ENCODE results near the gene DGAT2L6.

The DGAT2L6 gene, protein sequence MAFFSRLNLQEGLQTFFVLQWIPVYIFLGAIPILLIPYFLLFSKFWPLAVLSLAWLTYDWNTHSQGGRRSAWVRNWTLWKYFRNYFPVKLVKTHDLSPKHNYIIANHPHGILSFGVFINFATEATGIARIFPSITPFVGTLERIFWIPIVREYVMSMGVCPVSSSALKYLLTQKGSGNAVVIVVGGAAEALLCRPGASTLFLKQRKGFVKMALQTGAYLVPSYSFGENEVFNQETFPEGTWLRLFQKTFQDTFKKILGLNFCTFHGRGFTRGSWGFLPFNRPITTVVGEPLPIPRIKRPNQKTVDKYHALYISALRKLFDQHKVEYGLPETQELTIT

DNA sequence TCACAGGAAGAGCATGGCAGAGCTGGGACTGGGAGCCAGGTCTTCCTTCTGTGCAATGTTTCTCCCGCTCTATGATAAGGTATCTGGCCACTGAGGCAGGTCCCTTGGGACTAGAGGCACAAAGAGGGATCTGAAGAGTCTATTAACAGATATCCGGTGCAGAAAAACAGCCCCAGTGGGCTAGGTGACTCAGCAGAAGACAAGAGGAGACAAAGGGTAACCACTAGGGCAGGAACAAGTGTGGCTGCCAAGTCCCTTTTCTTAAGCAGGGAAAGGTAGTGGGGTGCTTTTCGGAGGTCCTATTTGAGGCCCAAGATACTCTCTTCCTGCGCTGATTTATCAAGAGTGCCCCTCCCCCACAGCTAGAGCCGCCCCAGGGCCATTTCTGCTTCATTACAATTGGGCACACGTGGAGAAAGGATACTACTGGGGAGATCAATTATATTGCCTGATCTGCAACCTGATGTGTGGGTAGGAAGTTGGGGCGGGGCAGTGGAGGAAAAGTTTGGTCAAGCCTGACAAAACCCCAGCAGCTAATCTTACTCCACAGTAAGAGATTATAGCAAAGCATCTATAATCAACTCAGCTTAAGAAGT lies at the start of gene DGAT2L6:
Gene DGAT2L6 (plus strand): TSS at position 546 of the 596 bp plus-strand sequence. CDS start 100 bp downstream, outside the sequence.
- DNase-seq: no peak

DNA sequence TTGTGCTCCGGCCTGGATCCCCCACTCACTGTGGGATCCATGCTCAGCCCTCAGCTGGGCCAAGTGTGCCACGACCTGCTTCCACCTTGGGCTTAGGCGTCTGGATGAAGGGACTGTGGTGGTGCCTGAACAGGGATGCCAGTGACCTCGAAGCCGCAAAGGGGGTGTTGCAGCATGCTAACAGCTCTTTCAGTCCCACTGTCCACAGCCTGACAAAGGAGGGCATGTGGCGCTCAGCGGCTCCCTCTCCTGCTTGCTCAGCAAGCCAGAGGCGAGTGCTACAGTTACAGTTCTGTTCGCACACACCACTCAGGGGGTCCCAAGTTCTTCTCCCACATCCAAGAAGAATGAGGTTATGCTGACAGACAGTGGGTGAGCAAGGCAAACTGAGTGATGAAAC lies 49.2 kb upstream of the DGAT2L6 start:
- DNase-seq: no peak

DNA sequence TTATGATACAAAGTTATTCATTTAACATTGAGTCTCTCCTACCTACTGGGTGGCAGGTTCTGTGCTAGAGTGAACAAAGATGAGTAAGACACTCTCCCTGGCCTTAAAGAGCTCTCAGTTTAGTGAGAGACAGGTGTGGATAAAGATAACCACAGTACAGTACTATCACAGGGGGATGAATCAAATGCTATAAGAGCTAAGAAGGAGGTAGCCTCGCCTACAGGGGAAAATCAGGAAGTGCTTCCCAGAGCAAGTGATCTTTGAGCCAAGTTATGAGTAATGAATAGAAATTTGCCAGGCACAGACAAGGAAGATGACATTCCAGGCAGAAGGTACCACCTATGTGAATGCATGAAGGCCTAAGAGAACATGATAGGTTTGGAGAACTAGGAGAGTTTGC lies 47.5 kb upstream of the DGAT2L6 start:
- peak; percentile 62 for DNase-seq

- no peak for DNase-seq
These were observed 45.1 kb upstream of the DGAT2L6 start for GRCh38 chrX:70132224-70132623.

DNA sequence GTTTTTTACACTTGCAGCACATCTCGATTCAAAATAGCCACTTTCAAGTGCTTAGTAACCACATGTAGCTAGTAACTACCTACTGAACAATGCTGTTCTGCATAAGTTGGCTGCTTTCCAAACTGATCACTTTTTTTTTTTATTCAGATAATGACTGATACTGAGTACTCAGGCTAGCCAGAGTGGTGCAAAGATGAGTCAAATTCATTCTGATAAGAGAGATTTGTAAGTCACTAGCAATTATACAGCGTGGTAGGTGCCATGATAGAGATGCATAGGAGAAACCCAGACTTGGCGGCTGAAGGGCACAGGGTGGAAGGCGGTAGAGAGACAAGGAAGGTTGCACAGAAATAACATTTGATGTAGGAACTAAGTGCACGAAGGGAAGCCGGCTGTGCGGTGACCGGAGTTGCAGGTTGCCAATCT lies 44.4 kb upstream of the DGAT2L6 start:
- no peak for DNase-seq

DNA sequence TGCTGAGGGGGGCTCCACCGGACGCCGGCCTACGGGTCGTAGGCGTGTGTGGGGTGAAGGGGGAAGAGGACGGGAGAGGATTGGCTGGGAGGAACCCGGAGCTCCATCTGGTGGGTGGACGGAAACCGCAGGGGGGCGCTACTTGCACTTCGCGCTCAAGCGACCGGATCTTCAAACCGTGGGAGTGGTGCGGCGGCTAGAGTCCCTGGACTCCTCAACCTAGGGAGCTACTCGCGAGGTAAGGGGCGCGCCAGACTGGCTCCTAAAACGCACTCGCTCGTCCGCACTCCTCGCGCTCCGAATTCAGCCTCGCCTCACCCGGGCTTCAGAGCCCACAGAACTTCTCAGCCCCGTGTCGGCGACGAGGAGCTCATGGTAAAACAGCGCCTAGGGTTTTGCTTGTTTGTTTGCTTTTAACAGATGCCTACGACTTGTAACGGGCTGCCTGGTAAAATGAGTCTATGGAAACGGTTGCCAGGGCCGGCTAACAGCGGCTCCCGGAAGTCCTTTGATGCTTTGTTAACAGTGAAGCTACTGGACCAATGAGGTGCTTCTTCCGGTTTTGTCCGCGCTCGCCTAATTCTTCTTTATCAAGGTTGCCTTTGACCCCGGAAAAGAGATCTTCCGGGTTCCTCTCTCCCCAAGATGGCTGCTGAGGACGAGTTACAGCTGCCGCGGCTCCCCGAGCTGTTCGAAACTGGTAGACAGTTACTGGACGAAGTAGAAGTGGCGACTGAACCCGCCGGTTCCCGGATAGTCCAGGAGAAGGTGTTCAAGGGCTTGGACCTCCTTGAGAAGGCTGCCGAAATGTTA lies 43.8 kb upstream of the DGAT2L6 start, which contains the start of gene IGBP1:
Gene IGBP1 (plus strand): TSS at position 145 of the 813 bp plus-strand sequence. CDS start 501 bp downstream, at position 646.
- DNase-seq: peak; percentile 79

DNA sequence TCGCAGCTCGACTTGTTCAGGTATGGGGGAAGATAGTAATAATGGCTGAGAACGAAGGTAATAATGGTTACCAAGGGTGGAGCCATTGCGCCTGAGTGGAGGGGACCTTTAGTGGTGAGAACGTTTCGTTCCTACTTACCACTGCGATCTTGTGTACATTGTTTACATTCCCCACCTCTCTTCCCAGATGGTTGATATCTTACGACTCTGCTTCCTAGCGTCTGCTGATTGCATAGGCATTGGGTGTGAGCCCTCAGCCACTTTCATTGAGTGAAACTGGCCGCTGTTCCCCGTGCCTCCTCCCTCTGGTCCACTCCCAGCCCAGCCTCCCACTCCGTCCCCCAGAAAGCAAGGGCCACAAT lies 43.2 kb upstream of the DGAT2L6 start:
- DNase-seq: no peak

DNA sequence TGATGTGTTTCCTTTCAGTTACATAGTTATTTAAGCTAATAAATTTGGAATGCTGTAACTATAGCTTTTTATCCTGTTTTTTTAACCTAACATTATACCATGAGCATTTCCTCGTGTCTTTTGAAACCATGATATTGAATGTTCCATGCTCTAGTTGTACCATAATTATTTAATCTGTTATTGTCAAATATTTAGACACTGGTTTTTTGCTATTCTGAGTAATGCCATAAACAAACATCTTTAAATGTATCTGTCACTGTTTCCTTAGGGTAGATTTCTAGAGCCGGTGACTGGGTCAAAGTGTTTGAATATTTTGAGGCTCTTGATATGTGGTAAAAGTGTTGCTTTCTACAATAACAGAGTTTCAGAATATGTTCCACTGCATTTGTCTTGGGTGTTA lies 38.7 kb upstream of the DGAT2L6 start:
- DNase-seq: no peak

DNA sequence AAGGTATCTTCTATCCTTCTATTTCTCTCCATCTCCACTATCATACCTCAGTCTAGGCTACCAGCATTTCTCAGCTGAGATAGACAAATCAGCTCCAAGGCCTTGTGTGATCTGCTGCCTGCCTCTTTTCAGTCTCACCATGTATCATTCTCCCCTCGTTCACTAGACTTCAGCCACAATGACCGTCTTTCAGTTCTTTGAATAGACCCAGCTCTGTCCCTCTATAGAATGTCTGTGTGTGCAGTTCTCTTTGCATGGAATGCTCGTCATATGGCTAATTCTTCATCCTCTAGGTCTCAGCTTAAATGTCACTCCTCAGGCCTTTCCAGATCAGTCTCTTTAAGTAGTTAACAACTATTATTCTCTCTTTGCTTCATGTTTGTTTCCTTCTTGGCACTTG lies 37.5 kb upstream of the DGAT2L6 start:
- DNase-seq: no peak

DNA sequence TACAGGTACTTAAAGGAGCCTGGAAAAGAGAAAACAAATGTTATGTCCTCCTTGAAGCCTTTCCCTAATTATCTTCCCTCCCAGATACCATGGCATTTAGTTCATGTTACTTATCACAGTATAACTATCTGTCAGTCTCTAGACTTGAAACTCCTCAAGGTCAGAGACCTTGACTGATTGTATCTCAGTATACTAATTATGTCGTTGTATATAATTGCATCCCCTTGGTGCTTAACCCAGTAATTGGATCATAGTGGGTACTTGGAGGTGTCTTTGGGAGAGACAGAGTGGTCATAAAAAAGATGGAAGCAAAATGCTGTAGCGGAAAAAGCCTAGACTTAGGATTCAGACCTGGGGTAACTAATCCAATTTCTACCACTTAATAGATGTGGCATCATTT lies 35.9 kb upstream of the DGAT2L6 start:
- no peak for DNase-seq

- DNase-seq: peak; percentile 79
These were observed 10.4 kb upstream of the DGAT2L6 start for GRCh38 chrX:70166601-70167590.

GRCh38 chrX:70168238-70169188 lies 8.8 kb upstream of the DGAT2L6 start:
- peak; percentile 84 for DNase-seq

DNA sequence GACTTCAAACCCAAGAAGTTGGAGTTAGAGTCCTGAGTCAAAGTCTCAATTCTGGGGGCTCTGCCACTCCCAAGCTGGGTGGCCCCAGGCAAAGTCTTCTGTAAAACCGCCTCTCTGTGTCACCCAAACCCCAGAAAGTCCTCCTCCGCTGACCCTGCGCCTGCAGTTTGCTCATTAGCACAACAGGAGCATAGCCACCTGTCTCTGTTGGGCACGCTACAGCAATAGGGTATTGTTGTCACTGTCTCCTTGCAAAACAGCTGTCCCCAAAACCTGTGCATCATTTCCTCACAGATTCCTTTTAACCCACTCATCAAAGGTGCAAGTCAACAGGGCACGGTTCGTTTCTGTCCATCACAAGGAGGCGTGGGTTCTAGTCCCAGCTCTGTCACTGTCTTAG lies 8.0 kb upstream of the DGAT2L6 start:
- DNase-seq: no peak

- DNase-seq: no peak
These were observed 5.7 kb upstream of the DGAT2L6 start for GRCh38 chrX:70171624-70172023.

- no peak for DNase-seq
These were observed 5.1 kb upstream of the DGAT2L6 start for GRCh38 chrX:70172221-70172620.

DNA sequence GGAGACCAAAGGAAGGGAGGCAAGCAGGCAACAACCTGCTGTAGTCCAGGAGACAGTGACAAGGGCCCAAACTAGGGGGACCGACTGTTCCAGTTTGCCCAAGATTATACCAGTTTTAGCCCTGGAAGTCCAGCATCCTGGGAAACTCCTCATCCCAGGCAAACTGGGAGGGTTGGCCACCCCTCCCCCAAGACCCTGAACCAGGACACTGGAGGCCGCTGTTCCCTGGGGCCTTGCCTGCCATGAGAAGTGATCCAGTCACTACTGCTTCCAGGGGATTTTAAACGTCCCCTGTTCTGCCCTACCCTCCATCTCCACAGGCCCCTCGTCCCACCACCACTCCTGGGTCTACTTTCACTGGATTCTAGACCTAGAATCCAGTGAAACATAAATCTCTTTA lies 4.3 kb upstream of the DGAT2L6 start:
- no peak for DNase-seq

GRCh38 chrX:70174754-70175153 lies 2.5 kb upstream of the DGAT2L6 start:
- no peak for DNase-seq

GRCh38 chrX:70175338-70175737 lies 1.9 kb upstream of the DGAT2L6 start:
- DNase-seq: no peak

GRCh38 chrX:70183091-70183490 lies 5.8 kb downstream of the DGAT2L6 start:
- peak; percentile 47 for DNase-seq

DNA sequence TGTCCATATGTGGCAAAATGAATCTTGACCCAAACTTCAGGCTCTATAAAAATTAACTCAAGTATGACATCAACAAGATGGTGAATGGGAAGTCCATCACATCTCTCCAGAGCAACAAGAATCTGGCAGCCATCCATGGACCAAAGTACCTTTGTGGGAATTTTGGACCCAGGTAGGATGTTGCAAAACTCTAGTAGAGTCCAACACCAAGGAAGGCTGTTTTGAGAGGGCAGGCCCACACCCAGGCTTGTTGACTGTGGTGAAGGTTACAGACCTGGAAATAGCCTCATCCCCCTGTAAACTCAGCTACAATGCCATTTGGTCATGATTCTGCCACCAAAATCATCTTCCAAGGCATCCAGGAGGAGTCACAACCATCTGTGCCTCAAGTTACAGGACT lies 12.9 kb downstream of the DGAT2L6 start:
- no peak for DNase-seq
